Neural crest cell (in vitro differentiated cells): ENCODE data around the gene PRRG4. TPM values are rescaled to one million over a fixed set of nuclear protein-coding genes. Genes with fewer than 3 reads are reported as not detected.
"Not testable (repeated sequence)": the region's sequence is repeated elsewhere in the genome, so short reads cannot be mapped to it uniquely, and the experiment has no call there.

Experiments
- DNase-seq: peaks from one replicate; pipeline ENCODE4 v3.0.0; 2021; ENCODE audit warnings: low read depth, mixed read lengths, low spot score
- H3K27ac Mint-ChIP-seq: one replicate; pipeline ENCODE4 v1.8.0; 2021; ENCODE audit warnings: mild to moderate bottlenecking, mixed read lengths; ENCODE audit not compliant: unreplicated experiment
- H3K27me3 Mint-ChIP-seq: 2 replicates; pipeline ENCODE4 v1.8.0; 2021; ENCODE audit warnings: low read depth, mild to moderate bottlenecking, mixed read lengths
- H3K36me3 Mint-ChIP-seq: 2 replicates; pipeline ENCODE4 v1.8.0; 2021; ENCODE audit warnings: low read depth, mild to moderate bottlenecking, mixed read lengths
- H3K4me1 Mint-ChIP-seq: 2 replicates; pipeline ENCODE4 v1.8.0; 2021; ENCODE audit warnings: mixed read lengths
- H3K4me3 Mint-ChIP-seq: one replicate; pipeline ENCODE4 v1.8.0; 2021; ENCODE audit warnings: mild to moderate bottlenecking, mixed read lengths
- H3K9me3 Mint-ChIP-seq: 2 replicates; pipeline ENCODE4 v1.8.0; 2021; ENCODE audit warnings: mixed read lengths
- CTCF ChIP-seq: fragments of 200-600 bp; sonication (generic); conservative IDR thresholded peaks from 2 replicates; pipeline ENCODE4 v1.5.0; 2021; ENCODE audit warnings: antibody characterized with exemption, mild to moderate bottlenecking
- total RNA-seq: library from RNA; stranded (reverse); gene quantifications from 2 replicates; pipeline ENCODE4 v1.2.1, GENCODE V29; 2021

PRRG4 gene
- total RNA-seq, 1 donor from 2014 or later = not detected

GRCh38 chr11:32852207-32852606 lies 22.5 kb downstream of the PRRG4 start:
- no peak for TF ChIP-seq CTCF
- Mint-ChIP-seq H3K27me3 (peaks cover 20% of the 10 kb centered on the region), H3K27ac (peak overlapping the region; percentile 22)

GRCh38 chr11:32855601-32856000 lies 25.9 kb downstream of the PRRG4 start:
- Mint-ChIP-seq H3K4me3 (no peak overlapping the region), H3K4me1 (peaks cover 6% of the 10 kb centered on the region), H3K27me3 (peaks cover 25% of the 10 kb centered on the region), H3K36me3 (no peaks in the 10 kb centered on the region), H3K9me3 (no peaks in the 10 kb centered on the region), H3K27ac (no peak overlapping the region)
- TF ChIP-seq CTCF = no peak
- no peak for DNase-seq

More at GRCh38 chr11:32852207-32852606, 22.5 kb downstream of the PRRG4 start:
- H3K4me3 Mint-ChIP-seq = no peak overlapping the region
- H3K4me1 Mint-ChIP-seq = peaks cover 6% of the 10 kb centered on the region
- no peak for DNase-seq
- no peaks in the 10 kb centered on the region for H3K9me3 Mint-ChIP-seq
- H3K36me3 Mint-ChIP-seq = no peaks in the 10 kb centered on the region

- Mint-ChIP-seq H3K9me3 (no peaks in the 10 kb centered on the region), H3K36me3 (no peaks in the 10 kb centered on the region), H3K27me3 (peaks cover 25% of the 10 kb centered on the region), H3K4me3 (no peak overlapping the region), H3K27ac (no peak overlapping the region), H3K4me1 (no peaks in the 10 kb centered on the region)
- TF ChIP-seq CTCF = peak; percentile 43
- DNase-seq = no peak
These were observed 29.0 kb downstream of the PRRG4 start for GRCh38 chr11:32858731-32859130.

GRCh38 chr11:32861850-32862577 lies 32.3 kb downstream of the PRRG4 start:
- H3K4me3 Mint-ChIP-seq = no peak overlapping the region
- no peak overlapping the region for H3K27ac Mint-ChIP-seq

GRCh38 chr11:32864555-32864954 lies 34.8 kb downstream of the PRRG4 start:
- no peak for DNase-seq
- H3K36me3 Mint-ChIP-seq = peaks cover 2% of the 10 kb centered on the region
- H3K4me3 Mint-ChIP-seq = no peak overlapping the region
- no peaks in the 10 kb centered on the region for H3K4me1 Mint-ChIP-seq
- H3K27me3 Mint-ChIP-seq = peaks cover 17% of the 10 kb centered on the region
- no peak overlapping the region for H3K27ac Mint-ChIP-seq
- peaks cover 3% of the 10 kb centered on the region for H3K9me3 Mint-ChIP-seq
- no peak for TF ChIP-seq CTCF

More at GRCh38 chr11:32861850-32862577, 32.3 kb downstream of the PRRG4 start:
- no peaks in the 10 kb centered on the region for H3K36me3 Mint-ChIP-seq
- H3K4me1 Mint-ChIP-seq = no peaks in the 10 kb centered on the region
- peaks cover 15% of the 10 kb centered on the region for H3K27me3 Mint-ChIP-seq
- no peaks in the 10 kb centered on the region for H3K9me3 Mint-ChIP-seq
- DNase-seq = no peak
- no peak for TF ChIP-seq CTCF

- H3K27ac Mint-ChIP-seq, DNase-seq, H3K9me3 Mint-ChIP-seq, H3K4me3 Mint-ChIP-seq, H3K36me3 Mint-ChIP-seq, H3K4me1 Mint-ChIP-seq: not testable (repeated sequence)
- peaks cover 19% of the 10 kb centered on the region for H3K27me3 Mint-ChIP-seq
These were observed 39.0 kb downstream of the PRRG4 start for GRCh38 chr11:32868752-32869151.
